T-helper 22 cell (primary cell): ENCODE data around the gene ABHD16A.

Experiments used
- DNase-seq: peaks from one replicate; pipeline ENCODE4 v3.0.0-alpha.2; 2020; ENCODE audit warnings: low read depth

ABHD16A gene

DNA sequence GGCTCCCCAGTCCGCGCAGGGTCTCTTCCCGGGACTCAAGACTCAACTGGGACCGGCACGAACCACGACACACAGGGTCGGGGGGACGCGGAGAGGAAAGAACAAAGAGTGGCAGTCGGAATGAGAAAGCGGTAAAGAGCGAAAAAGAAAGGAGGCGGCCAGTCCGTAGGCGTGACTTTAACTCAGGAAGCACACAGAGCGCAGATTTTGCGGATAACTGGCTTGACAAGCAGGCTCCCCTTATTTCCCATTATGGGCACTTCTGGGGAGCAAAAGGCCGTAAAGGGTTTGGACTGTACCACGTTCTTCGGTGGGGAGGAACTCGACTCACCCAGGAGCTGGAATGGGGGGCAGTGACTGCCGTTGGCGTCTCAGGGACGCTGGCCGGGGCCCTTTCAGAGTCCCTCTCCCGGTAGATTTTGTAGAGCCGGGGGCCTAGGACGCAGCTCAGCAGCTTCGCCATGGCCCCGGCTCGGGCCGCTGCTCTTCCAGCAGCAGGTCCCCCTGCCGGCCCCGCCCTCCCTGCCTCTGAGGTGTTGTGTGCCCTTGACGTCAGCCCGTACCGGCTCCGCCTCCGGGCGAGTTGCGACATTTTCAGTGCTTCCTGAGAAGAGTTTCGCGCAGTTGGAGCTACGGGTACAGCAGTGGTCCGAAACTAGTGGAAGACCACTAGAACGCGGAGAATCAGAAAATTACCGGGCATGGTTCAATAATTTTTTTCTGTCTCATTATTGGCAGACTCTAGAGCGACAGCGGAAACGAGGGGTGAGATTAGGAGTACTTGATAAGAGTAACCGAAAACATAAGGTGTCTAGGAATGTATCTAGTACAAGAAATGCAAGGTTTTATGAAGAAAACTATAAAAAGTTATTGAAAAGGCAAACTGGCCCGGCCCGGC is at the start of gene ABHD16A:
Gene ABHD16A (minus strand): TSS at position 506 of the 898 bp plus-strand sequence. CDS start 43 bp downstream, at position 463.
- DNase-seq: peak; percentile 96

DNA sequence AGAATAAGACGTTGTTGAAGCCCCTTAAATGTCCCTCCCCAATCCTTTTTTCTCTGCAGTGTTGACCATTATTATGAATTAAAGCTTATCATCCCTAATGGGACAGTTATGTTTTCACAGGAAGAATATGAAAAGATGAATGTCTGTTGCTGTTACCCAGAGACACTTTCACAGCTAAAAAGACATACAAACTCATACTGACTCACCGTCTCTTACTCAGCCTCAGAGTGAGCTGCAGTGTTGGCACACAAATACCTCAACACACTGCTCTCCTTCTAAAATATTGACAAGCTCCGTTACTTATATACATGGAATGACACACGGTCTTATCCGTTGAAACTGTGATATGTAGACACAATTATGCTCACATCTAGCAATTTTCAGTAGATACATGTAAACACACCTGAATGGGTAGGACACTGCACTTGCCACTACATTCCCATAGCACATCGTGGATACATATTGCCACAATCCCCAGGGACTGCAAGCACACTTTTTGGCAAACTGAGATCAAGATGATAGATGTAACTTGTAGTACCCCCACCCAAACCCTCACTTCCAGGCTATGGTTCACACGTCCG is 49.7 kb upstream of the ABHD16A start:
- no peak for DNase-seq

DNA sequence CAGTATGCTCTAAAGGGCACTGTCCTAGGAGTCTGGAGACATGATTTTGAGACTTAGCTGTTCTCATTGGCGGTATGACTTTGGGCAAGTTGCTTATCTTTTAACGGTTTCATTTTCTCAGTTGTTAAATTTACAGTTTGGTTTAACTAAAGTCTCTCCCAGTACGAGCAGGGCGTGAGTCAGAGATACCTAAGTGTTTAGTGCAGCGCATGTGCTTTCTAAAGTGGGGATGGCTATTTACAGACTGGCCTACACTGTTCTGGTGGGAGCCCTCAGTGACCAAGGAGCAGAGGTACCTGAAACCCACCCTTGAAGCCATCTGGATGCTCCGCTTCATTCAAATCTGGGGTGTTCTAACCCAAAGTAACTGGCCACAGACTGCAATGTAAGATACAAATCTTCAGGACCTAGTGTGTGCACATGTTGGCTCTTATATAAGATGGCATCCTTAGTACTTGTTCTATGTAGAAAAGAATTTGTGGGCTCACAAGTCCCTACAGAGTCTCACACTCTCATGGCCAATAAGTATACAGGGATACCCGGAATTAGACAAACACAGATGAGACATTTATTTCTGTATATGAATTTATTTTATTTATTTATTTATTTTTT is 47.4 kb upstream of the ABHD16A start:
- DNase-seq: no peak

DNA sequence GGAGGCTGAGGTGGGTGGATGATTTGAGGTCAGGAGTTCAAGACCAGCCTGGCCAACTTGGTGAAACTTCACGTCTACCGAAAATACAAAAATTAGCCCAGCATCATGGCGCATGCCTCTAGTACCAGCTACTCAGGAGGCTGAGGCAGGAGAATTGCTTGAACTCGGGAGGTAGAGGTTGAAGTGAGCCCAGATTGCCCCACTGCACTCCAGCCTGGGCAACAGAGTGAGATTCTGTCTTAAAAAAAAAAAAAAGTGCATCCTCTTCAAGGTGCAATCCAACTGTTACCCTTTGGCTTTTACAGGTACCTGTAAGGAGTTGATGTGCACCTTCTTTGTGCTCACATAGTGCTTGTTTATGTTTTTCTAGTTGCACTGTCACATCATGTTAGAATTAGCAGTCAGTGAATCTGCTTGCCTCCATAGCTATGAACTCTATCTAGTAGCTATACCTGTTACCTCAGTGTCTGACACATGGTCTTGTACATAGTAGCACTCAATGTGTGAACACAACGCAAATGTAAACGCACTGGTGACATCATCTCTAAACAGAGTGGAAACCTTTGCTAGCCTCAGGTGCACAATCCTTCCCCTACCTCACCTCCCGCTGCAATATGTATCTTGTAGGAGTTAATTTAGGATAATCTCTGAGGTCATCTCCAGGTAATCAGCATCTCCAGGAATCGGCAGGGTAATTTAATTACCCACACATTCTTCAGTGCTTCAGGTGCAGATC is 46.3 kb upstream of the ABHD16A start:
- DNase-seq: no peak

DNA sequence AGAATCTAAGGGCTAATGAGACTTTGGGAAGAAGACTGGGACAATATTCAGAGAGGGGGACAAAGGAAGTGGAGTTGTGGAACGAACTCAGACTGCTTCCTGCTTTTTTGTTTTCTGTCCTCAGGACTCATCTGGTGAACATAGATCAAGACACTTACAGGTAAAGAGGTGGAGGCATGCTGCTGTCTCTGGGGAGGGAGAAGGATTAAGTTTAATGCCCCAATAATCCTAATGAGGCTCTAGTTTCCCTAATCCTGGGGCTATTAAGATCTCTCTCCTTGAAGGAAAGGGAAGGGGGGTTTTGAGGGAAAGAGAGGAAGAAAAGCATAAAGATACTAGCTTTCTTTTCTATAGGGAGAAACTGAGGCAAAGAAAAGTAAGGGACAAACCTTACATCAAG is 41.3 kb upstream of the ABHD16A start:
- no peak for DNase-seq

DNA sequence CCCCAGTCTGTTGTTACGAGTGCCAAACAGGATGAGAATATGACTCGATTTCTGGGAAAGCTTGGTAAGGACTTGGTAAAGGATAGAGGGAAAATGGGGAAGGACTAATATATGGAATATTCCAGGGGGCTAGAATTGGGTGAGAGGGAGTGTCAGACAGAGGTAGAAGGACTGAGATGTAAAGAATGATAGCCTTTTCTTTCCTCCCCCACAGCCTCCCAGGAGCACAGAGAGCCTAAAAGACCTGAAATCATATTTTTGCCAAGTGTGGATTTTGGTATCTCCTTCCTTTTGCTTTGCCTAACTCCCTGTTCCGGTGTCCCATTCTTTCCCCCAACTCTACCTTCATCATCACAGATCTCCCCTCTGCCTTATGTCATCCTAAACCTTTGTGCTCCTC is 39.8 kb upstream of the ABHD16A start:
- no peak for DNase-seq

DNA sequence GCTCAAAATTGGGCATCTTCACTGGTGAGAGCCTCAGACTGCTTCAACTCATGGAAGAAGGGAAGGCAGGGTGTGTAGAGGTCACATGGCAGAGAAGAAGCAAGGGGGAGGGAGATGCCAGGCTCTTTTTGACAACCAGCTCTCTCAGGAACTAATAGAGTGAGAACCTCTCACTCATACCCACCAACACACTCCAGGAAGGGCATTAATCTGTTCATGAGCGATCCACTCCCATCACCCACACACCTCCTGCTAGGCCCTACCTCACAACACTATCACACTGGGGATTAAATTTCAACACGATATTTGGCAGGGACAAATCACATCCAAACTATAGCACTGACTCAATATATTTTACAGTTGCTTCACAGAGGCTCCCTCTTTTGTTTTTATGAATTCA is 38.7 kb upstream of the ABHD16A start:
- DNase-seq: no peak

DNA sequence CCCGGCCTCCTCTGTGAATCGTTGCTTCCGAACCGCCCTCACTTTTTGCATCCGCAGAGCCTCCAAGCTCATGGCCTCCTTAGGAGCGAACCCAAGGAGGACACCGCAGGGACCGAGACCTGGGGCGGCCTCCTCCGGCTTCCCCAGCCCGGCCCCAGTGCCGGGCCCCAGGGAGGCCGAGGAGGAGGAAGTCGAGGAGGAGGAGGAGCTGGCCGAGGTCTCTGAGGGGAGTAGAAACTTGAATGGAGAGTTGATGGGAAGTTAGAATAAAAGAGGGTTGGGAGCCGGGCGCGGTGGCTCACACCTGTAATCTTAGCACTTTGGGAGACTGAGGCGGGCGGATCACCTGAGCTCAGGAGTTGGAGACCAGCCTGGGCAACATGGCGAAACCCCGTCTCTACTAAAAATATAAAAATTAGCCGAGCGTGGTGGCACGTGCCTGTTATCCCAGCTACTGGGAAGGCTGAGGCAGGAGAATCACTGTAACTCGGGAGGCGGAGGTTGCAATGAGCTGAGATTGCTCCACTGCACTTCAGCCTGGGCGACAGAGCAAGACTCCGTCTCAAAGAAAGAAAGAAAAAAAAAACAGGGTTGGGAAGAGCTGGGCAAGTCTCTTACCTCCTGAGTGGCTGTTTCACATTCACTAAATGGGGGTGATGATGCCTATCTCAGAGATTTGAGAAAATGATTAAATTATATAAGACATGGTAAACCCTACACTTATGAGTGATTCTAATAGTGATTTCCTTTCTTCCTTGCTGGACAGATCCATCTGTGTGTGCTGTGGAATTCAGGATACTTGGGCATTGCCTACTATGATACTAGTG is 37.5 kb upstream of the ABHD16A start:
- no peak for DNase-seq

DNA sequence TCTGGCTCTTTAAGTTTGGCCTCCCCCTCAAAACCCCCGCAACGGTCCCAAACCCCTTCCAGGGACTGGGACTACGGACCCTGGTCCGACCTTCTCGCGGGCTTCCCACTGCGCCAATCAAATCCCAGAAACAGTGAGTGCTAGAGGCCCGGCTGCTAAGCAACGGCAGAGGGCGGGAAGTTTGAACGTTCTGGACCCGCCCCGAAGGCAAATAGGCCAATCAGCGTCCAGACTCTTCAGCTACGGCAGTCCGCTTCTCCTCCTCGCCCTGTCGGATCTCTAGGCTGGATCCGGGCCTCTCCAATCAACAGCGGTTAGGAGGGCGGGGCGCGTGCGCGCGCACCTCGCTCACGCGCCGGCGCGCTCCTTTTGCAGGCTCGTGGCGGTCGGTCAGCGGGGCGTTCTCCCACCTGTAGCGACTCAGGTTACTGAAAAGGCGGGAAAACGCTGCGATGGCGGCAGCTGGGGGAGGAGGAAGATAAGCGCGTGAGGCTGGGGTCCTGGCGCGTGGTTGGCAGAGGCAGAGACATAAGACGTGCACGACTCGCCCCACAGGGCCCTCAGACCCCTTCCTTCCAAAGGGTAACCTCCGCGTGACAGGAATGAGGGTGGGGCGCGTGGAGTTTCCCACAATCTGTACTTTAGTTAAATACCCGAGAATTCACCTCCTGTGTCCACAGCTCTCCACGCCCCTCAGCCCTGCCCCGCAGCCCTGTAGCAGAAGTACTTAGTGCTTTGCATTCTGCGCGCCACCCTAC is 36.7 kb upstream of the ABHD16A start, which contains the start of gene MSH5:
Gene MSH5 (plus strand): TSS at position 367 of the 758 bp plus-strand sequence. CDS start 462 bp downstream, outside the sequence.
- DNase-seq: peak; percentile 91

DNA sequence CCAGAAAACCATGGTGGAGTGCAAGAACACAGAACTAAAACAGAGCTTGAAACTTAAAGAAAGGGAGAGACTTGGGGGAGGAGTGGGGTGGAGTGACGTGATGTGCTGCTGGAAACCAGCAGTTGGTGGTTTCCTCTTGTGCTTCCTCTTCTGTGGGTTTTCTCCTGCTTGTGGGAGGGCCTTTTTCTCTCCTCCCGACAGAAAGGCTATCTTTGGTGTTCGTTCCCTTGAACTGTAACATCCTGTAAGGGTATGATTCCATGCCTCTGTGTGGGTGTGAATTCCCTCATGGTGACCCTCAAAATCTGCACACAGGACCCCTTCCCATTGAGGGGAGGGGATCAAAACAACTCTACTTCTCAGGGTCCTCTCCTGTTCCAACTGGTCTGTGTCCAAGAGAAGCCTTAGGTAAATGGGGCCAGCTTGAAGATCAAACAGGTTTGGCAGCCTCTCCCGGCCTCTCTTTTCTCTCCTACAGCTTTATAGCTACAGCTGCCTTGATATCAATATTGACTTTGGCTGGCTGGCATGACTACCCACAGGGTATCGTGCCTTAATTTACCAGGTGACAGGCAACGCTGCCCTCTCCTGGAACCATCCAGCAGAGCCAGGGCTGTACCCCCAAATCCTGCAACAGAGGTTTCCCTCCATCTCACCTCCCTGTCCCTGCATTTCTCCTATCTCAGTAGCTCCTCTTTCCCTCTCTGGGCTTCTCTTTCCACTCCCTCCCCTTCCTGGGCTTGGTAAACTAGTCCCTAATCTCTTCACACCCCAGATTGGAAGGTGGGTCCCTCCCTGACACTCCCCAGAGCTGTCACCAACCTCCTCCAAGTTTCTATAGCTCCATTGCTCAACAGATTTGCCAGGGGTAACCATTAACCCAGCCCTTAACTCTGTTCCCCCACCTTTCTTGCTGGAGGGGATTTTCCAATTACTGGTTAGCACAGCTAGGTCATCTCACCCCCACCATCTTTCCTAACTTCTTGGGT is 35.2 kb upstream of the ABHD16A start:
- peak; percentile 69 for DNase-seq

DNA sequence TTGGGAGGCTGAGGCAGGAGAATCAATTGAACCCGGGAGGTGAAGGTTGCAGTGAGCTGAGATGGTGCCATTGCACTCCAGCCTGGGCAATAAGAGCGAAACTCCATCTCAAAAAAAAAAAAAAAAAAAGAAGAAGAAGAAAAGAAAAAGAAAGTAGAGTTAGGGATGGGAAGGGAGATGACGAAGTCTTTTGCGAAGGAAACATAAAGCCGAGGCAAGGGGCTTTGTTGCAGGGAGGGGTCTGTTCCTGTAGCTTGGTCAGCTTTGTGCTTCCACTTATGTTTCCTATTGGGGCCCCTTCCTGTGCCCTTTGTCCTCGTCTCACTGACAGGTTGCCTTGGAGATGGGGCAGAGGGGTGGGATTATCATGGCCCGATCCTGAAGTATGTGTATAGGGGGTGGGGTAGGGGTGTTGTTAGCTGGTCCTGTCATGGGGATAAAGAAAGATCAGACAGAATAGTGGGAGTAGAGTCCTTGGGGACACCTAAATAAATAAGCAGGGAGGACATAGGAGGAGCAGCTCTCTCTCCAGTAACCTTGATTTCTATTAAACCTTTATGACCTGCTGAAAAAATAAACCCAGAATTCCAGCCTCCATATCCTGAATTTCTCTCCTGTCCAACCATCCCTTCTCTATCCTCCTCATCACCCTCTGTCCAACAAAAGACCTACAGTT is 34.3 kb upstream of the ABHD16A start:
- no peak for DNase-seq

DNA sequence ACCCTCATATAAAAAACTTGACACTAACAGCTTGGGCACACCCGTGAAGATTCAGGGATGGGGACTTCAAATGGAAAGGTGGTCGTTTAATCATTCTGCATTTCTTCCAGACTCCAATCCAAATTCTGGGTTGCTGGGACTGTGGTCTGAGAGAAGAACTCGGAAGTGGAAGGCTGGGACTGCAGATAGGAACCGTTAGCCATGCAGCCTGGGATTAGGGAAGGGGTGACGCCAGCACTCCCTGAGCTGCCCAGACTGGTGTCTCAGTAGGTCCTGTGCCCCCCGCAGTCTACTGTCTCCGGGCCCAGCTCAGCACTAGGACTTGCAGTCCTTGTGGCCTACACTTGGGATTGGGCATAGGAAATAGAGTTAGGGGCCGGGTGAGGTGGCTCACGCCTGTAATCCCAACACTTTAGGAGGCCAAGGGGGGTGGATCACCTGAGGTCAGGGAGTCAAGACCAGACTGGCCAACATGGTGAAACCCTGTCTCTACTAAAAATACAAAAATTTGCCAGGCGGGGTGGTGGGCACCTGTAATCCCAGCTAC is 33.7 kb upstream of the ABHD16A start:
- no peak for DNase-seq

DNA sequence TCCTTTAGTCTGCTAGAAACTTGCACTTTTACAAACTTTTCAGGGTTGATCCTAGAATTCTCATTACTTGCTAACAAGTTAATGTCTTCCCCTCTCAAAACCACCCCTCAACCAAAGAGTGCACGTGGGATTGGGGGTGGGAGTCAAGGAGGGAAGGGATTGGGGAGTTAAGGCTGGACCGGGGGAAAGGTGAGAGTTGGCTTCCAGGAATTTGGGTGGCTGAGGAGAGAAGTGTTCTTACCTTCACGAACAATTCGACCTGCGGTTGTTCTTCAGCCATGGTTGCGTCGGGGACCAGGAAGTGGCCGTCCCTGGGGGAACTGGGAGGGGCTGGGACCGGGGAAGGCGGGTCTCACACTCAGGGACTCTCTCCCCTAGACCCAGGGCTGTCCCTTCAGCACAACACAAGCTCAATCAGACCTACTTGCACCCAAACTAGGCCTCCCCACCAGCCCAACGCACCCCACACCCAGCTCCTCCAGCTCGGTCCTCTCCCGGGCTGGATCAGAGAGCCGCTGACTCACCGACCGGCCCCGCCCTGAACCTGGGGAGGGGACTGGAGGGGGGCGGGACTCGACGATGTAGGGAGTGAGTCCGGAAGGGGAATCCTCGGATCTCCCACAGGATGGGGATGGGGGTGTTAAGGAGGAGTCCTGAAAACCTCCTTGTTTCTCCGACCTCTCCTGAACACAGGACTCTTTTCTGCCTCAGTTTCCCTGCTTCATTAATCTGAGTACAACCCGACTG is 33.1 kb upstream of the ABHD16A start, which contains the start of gene CLIC1:
Gene CLIC1 (minus strand): TSS at position 510 of the 747 bp plus-strand sequence. CDS start 230 bp downstream, at position 280.
- DNase-seq: peak; percentile 66

DNA sequence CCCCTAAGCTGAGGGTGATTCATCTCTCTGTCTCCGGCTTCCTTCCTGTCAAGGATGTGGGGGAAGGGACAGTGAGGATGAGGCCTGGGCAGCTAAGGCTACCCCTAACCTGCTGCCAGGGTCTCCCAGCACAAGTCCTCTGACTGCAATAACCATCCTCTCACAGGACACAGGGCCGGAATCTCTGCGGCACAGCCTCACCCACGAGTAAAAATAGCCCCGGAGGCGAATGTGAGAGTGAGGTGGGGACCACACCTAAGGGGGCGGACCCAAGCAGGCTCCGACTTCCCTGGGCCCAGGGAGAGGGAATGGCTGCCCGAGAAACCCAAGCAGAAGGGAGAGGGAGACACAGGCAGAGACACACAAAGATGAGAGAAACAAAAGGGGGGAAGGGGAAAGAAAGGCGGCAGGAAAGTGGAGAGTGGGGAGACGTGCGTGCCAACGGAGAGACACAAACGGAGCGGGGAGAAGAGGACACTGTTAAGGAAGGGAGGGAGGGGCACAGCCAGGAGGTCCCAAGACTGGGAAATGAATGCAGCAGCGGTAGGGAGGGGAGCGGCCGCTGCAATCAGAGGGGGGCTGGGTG is 31.8 kb upstream of the ABHD16A start:
- peak; percentile 67 for DNase-seq

DNA sequence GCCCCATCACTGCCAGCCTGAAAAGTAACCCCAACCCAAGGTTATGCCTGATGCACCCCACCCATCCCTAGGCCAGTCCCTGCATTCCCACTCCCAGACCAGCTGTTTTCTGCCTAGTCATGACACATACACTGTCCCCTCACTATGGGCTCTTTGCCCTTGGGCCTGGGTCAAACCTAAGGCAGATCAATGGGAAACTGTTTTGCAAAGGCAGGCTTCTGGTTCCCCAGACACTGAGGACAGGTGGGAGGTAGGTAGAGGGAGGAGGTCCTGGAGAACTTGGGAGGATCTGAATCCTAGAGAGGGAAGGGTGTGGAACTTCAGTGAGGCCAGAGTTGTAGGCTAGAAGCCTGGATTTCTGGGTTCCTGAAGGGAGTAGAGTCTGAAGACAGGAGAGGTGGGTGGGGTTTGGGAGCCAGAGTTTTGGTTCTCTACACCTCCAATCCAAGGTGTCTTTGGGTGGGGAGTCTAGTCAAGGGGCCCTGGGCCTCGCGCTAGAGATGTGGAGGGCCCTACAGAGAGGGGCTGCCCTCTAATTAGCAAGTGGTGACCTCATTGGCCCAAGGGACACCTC is 31.2 kb upstream of the ABHD16A start:
- DNase-seq: no peak

DNA sequence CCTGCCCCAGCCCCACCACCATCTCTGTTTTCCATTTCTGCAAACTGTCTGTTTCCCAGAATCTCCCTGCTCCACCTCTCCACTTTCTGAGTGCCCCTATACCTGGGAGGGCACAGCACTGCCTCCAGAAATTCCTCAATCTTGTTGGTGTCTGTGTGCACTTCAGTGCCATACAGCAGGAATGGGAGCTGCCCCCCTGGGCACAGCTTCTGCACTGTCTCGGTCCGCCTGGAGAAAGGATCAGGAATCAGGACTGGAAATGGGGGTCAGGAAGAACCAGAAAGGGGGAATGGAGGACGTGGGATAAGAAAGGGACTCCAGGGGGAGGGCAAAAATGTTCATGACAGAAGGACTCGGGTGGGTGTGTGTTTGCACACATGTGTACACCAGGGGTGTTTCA is 30.6 kb upstream of the ABHD16A start:
- no peak for DNase-seq

DNA sequence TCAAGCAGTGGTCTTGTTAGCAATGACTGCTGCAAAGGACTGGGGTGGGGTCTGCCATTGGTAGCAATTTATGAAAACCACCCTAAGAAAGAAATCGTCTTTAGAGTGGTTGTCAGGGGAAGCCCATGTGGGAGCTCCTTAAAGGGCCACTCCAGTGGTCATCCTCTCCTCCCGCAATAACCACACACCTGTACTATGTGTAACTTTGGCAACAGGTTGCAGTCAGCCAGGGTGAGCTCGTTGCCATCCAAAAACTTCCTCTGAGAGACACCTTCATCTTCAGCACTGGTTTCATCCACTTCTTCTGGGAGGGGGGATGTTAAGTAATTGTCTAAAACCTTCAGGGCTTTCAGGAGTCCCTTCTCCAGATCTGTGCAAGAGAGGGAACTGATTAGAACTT is 28.9 kb upstream of the ABHD16A start:
- DNase-seq: no peak
